NCI-H187 treated with DMSO at 0.1 percent for 48 hours (cell line): ENCODE results near the gene DGKD.
"Not testable (repeated sequence)": the region's sequence is repeated elsewhere in the genome, so short reads cannot be mapped to it uniquely, and the experiment has no call there.

Experiments used
- DNase-seq: peaks from one replicate; lab custom pipeline; 2025; lab: John Stamatoyannopoulos, UW

DGKD gene

GRCh38 chr2:233386382-233387041 lies 32.2 kb downstream of the DGKD start:
- no peak for DNase-seq

GRCh38 chr2:233387225-233387624 lies 32.9 kb downstream of the DGKD start:
- no peak for DNase-seq

- DNase-seq = no peak
Observed at GRCh38 chr2:233387667-233388528, 33.6 kb downstream of the DGKD start.

- DNase-seq = no peak
Observed at GRCh38 chr2:233389601-233390125, 35.4 kb downstream of the DGKD start.

- no peak for DNase-seq
Observed at GRCh38 chr2:233395687-233396086, 41.4 kb downstream of the DGKD start.

- not testable (repeated sequence) for DNase-seq
Observed at GRCh38 chr2:233396726-233397665, 42.7 kb downstream of the DGKD start.

- no peak for DNase-seq
Observed at GRCh38 chr2:233399306-233400225, 45.3 kb downstream of the DGKD start.

- no peak for DNase-seq
Observed at GRCh38 chr2:233400341-233400740, 46.0 kb downstream of the DGKD start.

GRCh38 chr2:233400961-233401360 lies 46.7 kb downstream of the DGKD start:
- DNase-seq = no peak

- DNase-seq = no peak
Observed at GRCh38 chr2:233402346-233402745, 48.1 kb downstream of the DGKD start.

- no peak for DNase-seq
Observed at GRCh38 chr2:233402789-233403188, 48.5 kb downstream of the DGKD start.

- no peak for DNase-seq
Observed at GRCh38 chr2:233404222-233404621, 49.9 kb downstream of the DGKD start.

- no peak for DNase-seq
Observed at GRCh38 chr2:233406865-233407264, 52.6 kb downstream of the DGKD start.

GRCh38 chr2:233407771-233408181 lies 53.5 kb downstream of the DGKD start:
- DNase-seq = no peak

GRCh38 chr2:233408366-233409285 lies 54.3 kb downstream of the DGKD start:
- no peak for DNase-seq

- DNase-seq = no peak
Observed at GRCh38 chr2:233409286-233409991, 55.1 kb downstream of the DGKD start.

- no peak for DNase-seq
Observed at GRCh38 chr2:233410196-233410760, 56.0 kb downstream of the DGKD start.

- DNase-seq = no peak
Observed at GRCh38 chr2:233411162-233411561, 56.9 kb downstream of the DGKD start.

- DNase-seq = no peak
Observed at GRCh38 chr2:233412405-233412804, 58.1 kb downstream of the DGKD start.
